Large intestine (tissue), 3 donors: Measurements from ENCODE around the gene CRTAC1. TPM values are rescaled to one million over a fixed set of nuclear protein-coding genes. Genes with fewer than 3 reads are reported as not detected.
"Not testable (repeated sequence)": the region's sequence is repeated elsewhere in the genome, so short reads cannot be mapped to it uniquely, and the experiment has no call there.

Experiments used
- DNase-seq, 2 donors: peaks; one replicate each; pipeline versions ENCODE4 v3.0.0 to v3.0.0-alpha.2; 2013
- H3K27ac ChIP-seq: one replicate; pipeline ENCODE4 v1.5.1; 2013; ENCODE audit warnings: low read length
- H3K27me3 ChIP-seq: 2 replicates; pipeline ENCODE4 v1.6.1; 2013; ENCODE audit warnings: low read length; ENCODE audit not compliant: control insufficient read depth, insufficient read depth
- H3K36me3 ChIP-seq: 2 replicates; pipeline ENCODE4 v1.6.1; 2013; ENCODE audit warnings: low read length; ENCODE audit not compliant: control insufficient read depth, insufficient read depth
- H3K4me1 ChIP-seq: one replicate; pipeline ENCODE4 v1.6.1; 2013; ENCODE audit warnings: low read length; ENCODE audit not compliant: control insufficient read depth, insufficient read depth
- H3K4me3 ChIP-seq: one replicate; pipeline ENCODE4 v1.5.1; 2013; ENCODE audit warnings: low read length
- H3K9me3 ChIP-seq: one replicate; pipeline ENCODE4 v1.6.1; 2013; ENCODE audit warnings: mild to moderate bottlenecking, low read depth, low read length, moderate library complexity; ENCODE audit not compliant: control insufficient read depth
- WGBS: methylation state at CpG from one replicate; pipeline ENCODE4 v1.1.5; 2013; ENCODE audit warnings: low lambda C conversion rate; ENCODE audit not compliant: insufficient coverage; 5-methylcytosine and 5-hydroxymethylcytosine counted together
- polyA plus RNA-seq: library from polyadenylated mRNA; unstranded; fragments of 120-200 nt; gene quantifications from one replicate; pipeline ENCODE4 v1.2.1, GENCODE V29; 2013

CRTAC1 gene
- polyA plus RNA-seq, 1 donor: 2.5 TPM

DNA sequence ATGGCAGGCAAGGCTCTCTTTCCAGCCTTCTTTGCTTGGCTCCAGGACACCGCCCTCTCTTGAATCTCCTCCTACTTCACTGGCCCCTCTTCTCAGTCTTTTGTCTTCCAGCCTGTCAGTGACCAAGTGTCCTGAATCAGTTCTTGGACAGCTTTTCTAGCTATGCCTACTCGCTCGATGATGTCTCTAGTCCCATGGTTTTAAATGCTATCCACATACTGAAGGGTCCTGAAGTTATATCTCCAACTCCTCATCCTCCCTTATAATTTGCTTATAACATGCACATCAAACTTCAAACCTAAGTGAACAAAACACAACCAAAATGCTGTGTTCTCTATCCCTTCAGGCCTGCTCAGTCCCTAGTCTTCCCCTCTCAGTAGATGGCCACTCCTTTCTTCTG lies 185.7 kb downstream of the CRTAC1 start:
- DNase-seq: no peak
- Histone ChIP-seq H3K4me1 (peaks cover 4% of the 10 kb centered on the region), H3K27ac (no peak overlapping the region), H3K9me3 (peaks cover 8% of the 10 kb centered on the region), H3K4me3 (no peak overlapping the region), H3K27me3 (peaks cover 4% of the 10 kb centered on the region), H3K36me3 (no peaks in the 10 kb centered on the region)
- WGBS: 80% methylated on average over 1 of the region's 3 CpGs

DNA sequence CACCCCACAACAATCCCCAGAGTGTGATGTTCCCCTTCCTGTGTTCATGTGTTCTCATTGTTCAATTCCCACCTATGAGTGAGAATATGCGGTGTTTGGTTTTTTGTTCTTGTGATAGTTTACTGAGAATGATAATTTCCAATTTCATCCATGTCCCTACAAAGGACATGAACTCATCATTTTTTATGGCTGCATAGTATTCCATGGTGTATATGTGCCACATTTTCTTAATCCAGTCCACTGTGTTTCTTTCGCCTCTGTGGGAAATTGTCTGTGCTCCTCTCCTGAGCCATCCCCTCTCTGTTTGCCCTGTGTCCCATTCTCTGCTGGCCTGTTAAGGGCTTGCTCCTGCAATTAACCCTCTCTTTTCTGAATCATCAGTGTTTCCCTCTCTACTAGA lies 186.4 kb downstream of the CRTAC1 start:
- H3K36me3 ChIP-seq, H3K27ac ChIP-seq, DNase-seq, H3K4me3 ChIP-seq, H3K27me3 ChIP-seq, H3K4me1 ChIP-seq, H3K9me3 ChIP-seq: not testable (repeated sequence)
- no CpG with 5 or more reads among the region's 2 CpGs for WGBS

DNA sequence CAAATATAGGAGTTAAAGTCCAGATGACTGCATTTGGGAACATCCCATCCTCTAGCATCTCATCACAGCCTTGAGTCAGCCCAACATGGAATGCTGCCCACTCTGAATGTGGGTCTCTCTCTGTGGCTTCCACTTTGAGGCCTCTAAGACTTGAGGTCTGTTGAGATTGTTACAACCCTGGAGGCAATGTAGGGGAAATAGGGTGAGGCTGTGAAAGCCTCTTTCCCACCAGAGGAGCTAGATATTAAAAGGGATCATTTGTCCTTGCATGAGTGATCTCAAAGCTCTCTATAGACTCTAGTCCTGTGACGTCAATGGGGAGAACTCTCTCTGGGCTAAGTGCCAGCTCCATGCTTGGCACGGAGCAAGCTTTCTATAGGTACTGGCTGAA lies 187.1 kb downstream of the CRTAC1 start:
- Histone ChIP-seq H3K4me3 (no peak overlapping the region), H3K27ac (no peak overlapping the region), H3K9me3 (peaks cover 8% of the 10 kb centered on the region), H3K27me3 (no peaks in the 10 kb centered on the region), H3K36me3 (no peaks in the 10 kb centered on the region), H3K4me1 (no peaks in the 10 kb centered on the region)
- DNase-seq: no peak
- no CpG with 5 or more reads among the region's 2 CpGs for WGBS

DNA sequence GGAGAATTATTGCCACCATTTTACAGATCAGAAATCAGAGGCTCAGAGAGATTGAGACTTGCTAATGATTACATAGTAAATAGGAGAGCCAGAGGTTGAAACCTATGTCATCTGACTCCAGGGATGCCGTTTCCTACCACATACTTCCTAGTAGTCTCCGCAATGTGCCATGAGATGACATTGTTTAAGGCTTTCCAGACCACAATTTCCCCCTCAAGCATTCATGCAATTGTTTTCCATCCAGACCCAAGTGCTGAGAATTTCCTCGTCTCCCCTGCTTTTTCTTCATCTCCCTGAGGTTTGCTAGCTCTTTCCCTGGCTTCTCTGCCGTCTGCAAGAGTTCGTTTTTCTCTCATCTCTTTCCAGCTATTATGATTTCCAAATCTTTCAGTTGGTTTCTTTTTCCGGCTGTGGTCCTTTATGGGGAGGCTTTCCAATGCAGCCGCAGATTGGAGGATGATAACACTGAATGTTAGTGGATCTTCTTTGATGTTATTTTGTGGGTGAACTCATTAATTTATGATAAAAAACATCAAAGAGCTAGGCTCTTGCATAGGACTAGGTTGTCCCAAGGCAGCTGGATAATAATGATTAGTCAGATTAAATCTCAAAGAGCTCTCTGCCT lies 187.7 kb downstream of the CRTAC1 start:
- DNase-seq: no peak
- Histone ChIP-seq H3K27me3 (peaks cover 4% of the 10 kb centered on the region), H3K9me3 (peaks cover 8% of the 10 kb centered on the region), H3K4me1 (no peaks in the 10 kb centered on the region), H3K4me3 (no peak overlapping the region), H3K27ac (no peak overlapping the region), H3K36me3 (no peaks in the 10 kb centered on the region)
- WGBS: 50% methylated on average over 3 of the region's 7 CpGs

DNA sequence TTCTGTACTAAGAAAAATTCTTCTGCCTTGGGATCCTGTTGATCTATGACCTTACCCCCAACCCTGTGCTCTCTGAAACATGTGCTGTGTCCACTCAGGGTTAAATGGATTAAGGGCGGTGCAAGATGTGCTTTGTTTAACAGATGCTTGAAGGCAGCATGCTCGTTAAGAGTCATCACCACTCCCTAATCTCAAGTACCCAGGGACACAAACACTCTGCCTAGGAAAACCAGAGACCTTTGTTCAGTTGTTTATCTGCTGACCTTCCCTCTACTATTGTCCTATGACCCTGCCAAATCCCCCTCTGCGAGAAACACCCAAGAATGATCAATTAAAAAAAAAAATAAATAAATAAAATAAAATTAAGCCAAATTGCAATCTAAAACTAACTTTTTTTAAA lies 188.3 kb downstream of the CRTAC1 start:
- WGBS: no CpG with 5 or more reads among the region's 3 CpGs
- not testable (repeated sequence) for DNase-seq, H3K27me3 ChIP-seq, H3K4me3 ChIP-seq, H3K36me3 ChIP-seq, H3K9me3 ChIP-seq, H3K27ac ChIP-seq, H3K4me1 ChIP-seq

DNA sequence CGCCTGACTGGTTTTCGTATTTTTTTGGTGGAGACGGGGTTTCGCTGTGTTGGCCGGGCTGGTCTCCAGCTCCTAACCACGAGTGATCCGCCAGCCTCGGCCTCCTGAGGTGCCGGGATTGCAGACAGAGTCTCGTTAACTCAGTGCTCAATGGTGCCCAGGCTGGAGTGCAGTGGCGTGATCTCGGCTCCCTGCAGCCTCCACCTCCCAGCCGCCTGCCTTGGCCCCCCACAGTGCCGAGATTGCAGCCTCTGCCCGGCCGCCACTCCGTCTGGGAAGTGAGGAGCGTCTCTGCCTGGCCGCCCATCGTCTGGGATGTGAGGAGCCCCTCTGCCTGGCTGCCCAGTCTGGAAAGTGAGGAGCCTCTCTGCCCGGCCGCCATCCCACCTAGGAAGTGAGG lies 189.3 kb downstream of the CRTAC1 start:
- not testable (repeated sequence) for H3K4me1 ChIP-seq, H3K27ac ChIP-seq, H3K9me3 ChIP-seq, H3K4me3 ChIP-seq, H3K36me3 ChIP-seq, DNase-seq, H3K27me3 ChIP-seq
- WGBS: no CpG with 5 or more reads among the region's 22 CpGs

DNA sequence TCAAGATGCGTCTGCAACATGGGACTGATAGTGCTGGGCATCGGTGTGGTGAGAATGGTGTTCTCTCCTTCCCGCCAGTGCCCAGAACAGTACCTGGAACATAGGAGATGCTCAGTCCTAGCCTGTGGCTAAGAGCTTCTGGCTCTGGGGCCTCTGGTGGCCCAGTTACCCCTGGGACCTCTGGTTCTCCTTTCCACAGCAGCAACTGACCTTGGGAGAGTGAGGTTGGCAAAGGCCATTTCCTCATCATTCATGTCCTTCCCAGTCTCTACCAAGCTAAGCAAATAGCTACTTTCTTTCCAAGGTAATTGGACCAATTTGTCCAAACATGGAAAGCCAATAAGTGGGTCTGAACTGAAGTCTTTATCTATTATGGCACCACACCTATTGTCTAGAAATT lies 192.3 kb downstream of the CRTAC1 start:
- Histone ChIP-seq H3K36me3 (no peaks in the 10 kb centered on the region), H3K9me3 (peaks cover 8% of the 10 kb centered on the region), H3K27ac (no peak overlapping the region), H3K27me3 (peaks cover 7% of the 10 kb centered on the region), H3K4me3 (no peak overlapping the region), H3K4me1 (no peaks in the 10 kb centered on the region)
- DNase-seq: no peak
- no CpG with 5 or more reads among the region's 3 CpGs for WGBS

DNA sequence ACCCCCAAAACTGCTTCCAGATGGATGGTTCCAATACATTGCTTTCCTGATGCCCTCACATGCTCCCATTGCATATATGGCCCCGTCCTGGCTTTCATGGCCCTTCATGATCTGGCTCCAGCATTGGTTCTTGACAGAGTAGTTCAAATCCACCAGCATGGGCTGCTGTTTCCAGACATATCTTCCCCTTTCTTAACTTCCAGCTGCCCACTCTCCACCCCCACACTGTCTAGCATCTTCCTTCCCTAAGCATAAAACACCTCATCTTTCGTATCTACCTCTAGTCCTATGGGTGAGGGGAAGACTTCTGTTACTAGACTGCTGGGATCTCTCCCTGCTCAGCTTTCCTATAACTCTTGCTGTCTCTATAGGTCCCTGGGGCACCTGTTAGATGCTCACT lies 194.0 kb downstream of the CRTAC1 start:
- Histone ChIP-seq H3K36me3 (no peaks in the 10 kb centered on the region), H3K27ac (no peak overlapping the region), H3K9me3 (peaks cover 8% of the 10 kb centered on the region), H3K4me1 (no peaks in the 10 kb centered on the region), H3K4me3 (no peak overlapping the region), H3K27me3 (peaks cover 15% of the 10 kb centered on the region)
- no peak for DNase-seq
- WGBS: 83% methylated on average over 1 of the region's 2 CpGs

DNA sequence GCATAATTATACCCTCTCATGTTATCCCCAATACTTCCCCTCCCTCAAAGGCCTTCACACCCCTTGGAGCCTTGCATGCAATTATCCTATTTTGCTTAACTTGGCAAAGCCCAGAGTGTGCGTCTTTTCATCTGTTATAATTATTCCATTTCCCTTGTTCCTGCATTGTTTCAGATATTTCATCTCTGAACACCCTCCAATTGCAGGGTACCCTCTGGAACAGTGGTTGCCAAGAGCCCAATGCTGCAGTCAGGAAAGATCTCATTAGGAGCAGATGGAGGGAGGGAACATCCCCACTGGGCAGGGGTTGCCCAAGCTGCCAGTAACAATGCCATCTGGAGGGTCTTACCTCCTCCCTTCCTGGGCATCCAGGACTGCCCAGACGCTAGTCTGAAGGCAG lies 199.2 kb downstream of the CRTAC1 start:
- no CpG with 5 or more reads among the region's 2 CpGs for WGBS
- H3K27me3 ChIP-seq: peaks cover 11% of the 10 kb centered on the region
- no peaks in the 10 kb centered on the region for H3K36me3 ChIP-seq
- H3K4me1 ChIP-seq: no peaks in the 10 kb centered on the region
- H3K27ac ChIP-seq: no peak overlapping the region
- DNase-seq: no peak
- H3K4me3 ChIP-seq: no peak overlapping the region
- no peaks in the 10 kb centered on the region for H3K9me3 ChIP-seq

DNA sequence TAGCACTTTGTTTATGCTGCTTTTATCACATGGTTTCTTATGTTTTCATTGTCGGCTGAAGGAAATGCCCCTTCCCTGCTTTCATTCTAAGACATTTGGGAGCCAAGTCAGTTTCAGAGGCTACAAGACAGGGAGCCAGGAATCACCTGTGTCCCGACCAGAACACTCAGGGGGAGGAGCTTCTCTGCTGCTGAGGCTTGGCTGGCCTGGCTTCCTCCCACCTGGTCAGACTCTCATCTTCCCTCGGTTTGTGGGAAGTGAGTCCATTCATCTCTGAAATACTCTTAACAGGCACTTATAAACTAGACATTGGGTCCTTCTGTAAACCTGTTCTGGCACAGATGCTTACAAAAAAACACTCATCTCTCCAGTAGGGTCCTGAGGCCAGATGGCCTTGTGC lies 200.4 kb downstream of the CRTAC1 start:
- no peak for DNase-seq
- H3K27ac ChIP-seq: no peak overlapping the region
- no peaks in the 10 kb centered on the region for H3K36me3 ChIP-seq
- H3K27me3 ChIP-seq: peaks cover 11% of the 10 kb centered on the region
- H3K4me1 ChIP-seq: no peaks in the 10 kb centered on the region
- no peaks in the 10 kb centered on the region for H3K9me3 ChIP-seq
- WGBS: 0% methylated on average over 1 of the region's 3 CpGs
- no peak overlapping the region for H3K4me3 ChIP-seq

DNA sequence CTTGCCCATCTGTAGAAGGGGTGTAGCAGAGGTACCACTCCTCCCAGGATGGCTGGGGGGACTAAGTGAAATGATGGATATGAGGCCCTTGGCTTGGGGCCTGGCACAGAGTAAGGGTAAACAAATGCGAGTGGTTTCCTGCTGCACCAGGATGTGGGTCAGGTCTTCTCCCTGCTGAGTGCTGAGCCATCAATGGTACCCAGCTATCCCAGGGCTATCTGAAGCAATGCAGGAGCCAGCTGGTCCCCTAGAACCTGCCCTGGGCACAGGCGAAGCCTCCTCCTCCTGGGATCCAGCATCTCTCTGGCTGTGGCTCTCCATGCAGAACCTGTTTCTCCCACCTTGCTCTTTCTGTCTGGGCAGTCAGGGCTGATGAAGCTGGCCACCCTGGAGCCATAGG lies 201.7 kb downstream of the CRTAC1 start:
- DNase-seq: no peak
- H3K27me3 ChIP-seq: peaks cover 9% of the 10 kb centered on the region
- no peaks in the 10 kb centered on the region for H3K9me3 ChIP-seq
- H3K4me1 ChIP-seq: no peaks in the 10 kb centered on the region
- H3K27ac ChIP-seq: no peak overlapping the region
- no peak overlapping the region for H3K4me3 ChIP-seq
- H3K36me3 ChIP-seq: no peaks in the 10 kb centered on the region
- no CpG with 5 or more reads among the region's 2 CpGs for WGBS
